Ectodermal cell (in vitro differentiated cells): Measurements from ENCODE around the gene CCRL2.
"Not testable (repeated sequence)": the region's sequence is repeated elsewhere in the genome, so short reads cannot be mapped to it uniquely, and the experiment has no call there.

Experiments
- H3K27ac ChIP-seq: 2 replicates; pipeline ENCODE4 v1.7.0; 2013; ENCODE audit warnings: mild to moderate bottlenecking, low read depth, low read length; ENCODE audit not compliant: insufficient read depth, poor library complexity, severe bottlenecking
- H3K27me3 ChIP-seq: 2 replicates; pipeline ENCODE4 v1.7.0; 2013; ENCODE audit warnings: mild to moderate bottlenecking, low read length; ENCODE audit not compliant: insufficient read depth, control insufficient read depth, poor library complexity, severe bottlenecking
- H3K36me3 ChIP-seq: one replicate; pipeline ENCODE4 v1.7.0; 2013; ENCODE audit warnings: low read length; ENCODE audit not compliant: control insufficient read depth, insufficient read depth
- H3K4me1 ChIP-seq: one replicate; pipeline ENCODE4 v1.7.0; 2013; ENCODE audit warnings: low read length; ENCODE audit not compliant: control insufficient read depth, insufficient read depth
- H3K4me3 ChIP-seq: 2 replicates; pipeline ENCODE4 v1.7.0; 2013; ENCODE audit warnings: low read depth, low read length, control low read depth; ENCODE audit not compliant: insufficient read depth
- H3K9me3 ChIP-seq: 2 replicates; pipeline ENCODE4 v1.7.0; 2013; ENCODE audit warnings: mild to moderate bottlenecking, low read length, moderate library complexity; ENCODE audit not compliant: control insufficient read depth
- WGBS, 2 experiments: methylation state at CpG; one replicate each; pipeline ENCODE4 v1.1.7; 2013; ENCODE audit warnings: missing lambda C conversion rate in 2 of 2; 5-methylcytosine and 5-hydroxymethylcytosine counted together

Gene CCRL2

GRCh38 chr3:46380471-46381221 is 26.4 kb upstream of the CCRL2 start:
- 78 to 79% methylated on average over 8 of the region's 8 CpGs for WGBS, 2 experiments
- H3K27ac ChIP-seq = no peak overlapping the region

GRCh38 chr3:46381625-46382024 is 25.4 kb upstream of the CCRL2 start:
- H3K27me3 ChIP-seq = no peaks in the 10 kb centered on the region
- H3K9me3 ChIP-seq = no peaks in the 10 kb centered on the region
- 78 to 88% methylated on average over 3 of the region's 3 CpGs for WGBS, 2 experiments
- no peaks in the 10 kb centered on the region for H3K4me1 ChIP-seq
- no peaks in the 10 kb centered on the region for H3K36me3 ChIP-seq
- H3K4me3 ChIP-seq = no peak overlapping the region
- H3K27ac ChIP-seq = no peak overlapping the region

More at GRCh38 chr3:46380471-46381221, 26.4 kb upstream of the CCRL2 start:
- Histone ChIP-seq H3K36me3 (no peaks in the 10 kb centered on the region), H3K4me1 (no peaks in the 10 kb centered on the region), H3K4me3 (no peak overlapping the region), H3K9me3 (no peaks in the 10 kb centered on the region), H3K27me3 (no peaks in the 10 kb centered on the region)

DNA sequence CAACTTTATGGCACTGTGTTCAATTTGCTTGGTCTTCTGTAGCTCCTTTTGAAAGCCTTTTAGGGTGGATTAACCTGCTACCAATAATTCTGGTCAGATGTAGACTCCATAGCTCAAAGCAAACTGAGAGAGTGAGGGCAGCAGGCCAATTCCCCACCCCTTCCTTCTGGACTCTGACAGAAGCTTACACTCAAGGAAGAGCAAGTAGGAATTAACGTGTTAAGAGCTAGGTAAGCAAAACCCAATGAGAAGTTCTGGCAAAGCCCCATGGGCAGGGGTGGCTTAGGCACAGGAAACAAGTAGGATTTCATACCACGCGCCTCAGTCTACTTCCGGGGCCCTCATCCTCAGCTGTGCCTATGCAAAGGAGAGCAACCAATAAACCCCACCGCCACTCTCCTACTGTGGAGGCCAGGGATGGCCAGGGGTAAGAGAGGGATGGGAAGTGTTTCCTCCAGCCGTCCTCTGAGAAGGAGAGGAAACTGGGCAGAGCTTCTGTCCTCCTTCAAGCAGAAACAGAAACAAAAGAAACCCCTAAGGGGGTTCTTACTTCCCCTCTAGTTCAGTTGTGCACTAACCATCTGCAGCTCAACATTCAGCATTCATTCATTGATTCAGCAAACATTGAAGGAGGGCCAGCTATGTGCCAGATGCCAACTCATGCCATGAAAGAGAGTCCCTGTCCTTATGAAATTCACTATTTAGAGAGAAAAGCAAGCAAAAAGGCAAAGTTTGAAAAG is 23.7 kb upstream of the CCRL2 start:
- Histone ChIP-seq H3K4me3 (no peak overlapping the region), H3K9me3 (no peaks in the 10 kb centered on the region), H3K4me1 (no peaks in the 10 kb centered on the region), H3K27me3 (no peaks in the 10 kb centered on the region), H3K27ac (no peak overlapping the region), H3K36me3 (no peaks in the 10 kb centered on the region)
- WGBS, 2 experiments = 92 to 95% methylated on average over 6 of the region's 6 CpGs

GRCh38 chr3:46383951-46384330 is 23.1 kb upstream of the CCRL2 start:
- no peaks in the 10 kb centered on the region for H3K4me1 ChIP-seq
- H3K9me3 ChIP-seq = no peaks in the 10 kb centered on the region
- no peaks in the 10 kb centered on the region for H3K36me3 ChIP-seq
- H3K27ac ChIP-seq = no peak overlapping the region
- no peak overlapping the region for H3K4me3 ChIP-seq
- H3K27me3 ChIP-seq = no peaks in the 10 kb centered on the region
- WGBS, 2 experiments = 93% methylated on average over 5 of the region's 5 CpGs

DNA sequence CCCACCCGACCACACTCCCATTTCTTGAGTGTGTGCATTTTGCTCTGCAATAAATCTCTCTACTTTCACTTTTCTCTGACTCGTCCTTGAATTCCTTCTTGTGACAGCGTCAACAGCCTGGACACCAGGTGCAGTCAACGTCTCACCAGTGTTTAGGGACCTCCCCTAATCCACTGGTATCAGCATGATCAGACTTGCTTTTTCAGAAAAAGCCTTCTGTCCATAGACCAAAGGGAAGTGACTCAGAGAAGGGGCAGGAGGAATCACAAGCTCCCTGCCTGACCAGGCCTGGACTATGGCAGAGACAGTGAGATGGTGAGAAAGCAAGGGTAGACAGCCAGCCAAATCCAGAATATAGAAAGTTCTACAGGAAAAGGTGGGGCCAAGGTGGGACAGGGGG is 20.9 kb upstream of the CCRL2 start:
- WGBS, 2 experiments = 89 to 91% methylated on average over 4 of the region's 4 CpGs
- Histone ChIP-seq H3K4me3 (no peak overlapping the region), H3K27me3 (no peaks in the 10 kb centered on the region), H3K4me1 (no peaks in the 10 kb centered on the region), H3K9me3 (no peaks in the 10 kb centered on the region), H3K36me3 (no peaks in the 10 kb centered on the region), H3K27ac (no peak overlapping the region)

GRCh38 chr3:46388847-46389246 is 18.2 kb upstream of the CCRL2 start:
- H3K36me3 ChIP-seq = not testable (repeated sequence)
- WGBS, 2 experiments = 93 to 94% methylated on average over 4 of the region's 4 CpGs

DNA sequence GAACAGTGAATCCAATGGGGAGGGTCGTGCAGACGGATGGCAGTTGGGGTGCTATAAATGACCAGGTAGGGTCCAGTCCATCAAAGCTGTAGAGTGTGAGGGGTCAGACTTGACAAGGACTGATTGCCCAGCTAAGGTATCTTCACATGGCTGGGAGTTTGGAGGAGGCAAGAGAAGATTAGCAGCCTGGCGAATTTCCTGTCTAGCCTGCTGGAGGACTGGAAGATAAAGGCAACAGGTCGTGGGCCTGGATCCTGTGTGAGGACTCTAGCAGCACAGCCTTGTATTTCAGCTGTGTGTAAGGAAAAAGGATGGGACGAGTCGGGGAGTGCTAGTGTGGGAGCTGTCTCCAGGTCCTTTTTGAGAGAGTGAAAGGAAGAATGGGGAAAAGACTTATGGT is 17.8 kb upstream of the CCRL2 start:
- Histone ChIP-seq H3K4me3 (no peak overlapping the region), H3K27ac (no peak overlapping the region), H3K27me3 (no peaks in the 10 kb centered on the region), H3K4me1 (no peaks in the 10 kb centered on the region), H3K36me3 (no peaks in the 10 kb centered on the region), H3K9me3 (no peaks in the 10 kb centered on the region)
- WGBS, 2 experiments = 90% methylated on average over 6 of the region's 6 CpGs

More at GRCh38 chr3:46388847-46389246, 18.2 kb upstream of the CCRL2 start:
- H3K4me1 ChIP-seq, H3K4me3 ChIP-seq, H3K27me3 ChIP-seq, H3K27ac ChIP-seq, H3K9me3 ChIP-seq: not testable (repeated sequence)

DNA sequence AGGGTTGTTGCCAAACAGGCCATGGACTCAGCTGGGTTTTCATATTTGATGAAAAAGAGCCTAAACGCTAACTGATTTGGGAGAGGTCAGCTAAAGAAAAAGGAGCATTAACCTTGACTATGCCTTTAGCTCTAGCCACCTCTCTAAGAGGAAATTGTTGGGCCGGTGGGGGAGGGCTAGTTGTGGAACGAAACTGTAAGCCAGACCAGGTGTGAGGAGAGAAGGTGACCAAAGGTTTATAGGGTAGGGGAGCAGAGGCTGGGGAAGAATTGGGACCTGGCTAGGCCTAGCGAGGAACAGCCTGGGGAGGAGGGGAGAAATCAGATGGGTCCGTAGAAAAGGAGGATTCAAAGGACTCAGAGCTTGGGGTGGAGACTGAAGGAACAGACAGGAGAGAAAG is 15.5 kb upstream of the CCRL2 start:
- H3K4me3 ChIP-seq, H3K27ac ChIP-seq, H3K27me3 ChIP-seq, H3K4me1 ChIP-seq, H3K9me3 ChIP-seq, H3K36me3 ChIP-seq: not testable (repeated sequence)
- 94 to 95% methylated on average over 5 of the region's 5 CpGs for whole genome bisulfite sequencing, 2 experiments

- Histone ChIP-seq H3K9me3 (no peaks in the 10 kb centered on the region), H3K4me3 (no peak overlapping the region), H3K36me3 (no peaks in the 10 kb centered on the region), H3K27me3 (no peaks in the 10 kb centered on the region), H3K4me1 (no peaks in the 10 kb centered on the region), H3K27ac (no peak overlapping the region)
- WGBS, 2 experiments = 88 to 91% methylated on average over 2 of the region's 2 CpGs
These were observed 14.0 kb upstream of the CCRL2 start for GRCh38 chr3:46393011-46393410.

DNA sequence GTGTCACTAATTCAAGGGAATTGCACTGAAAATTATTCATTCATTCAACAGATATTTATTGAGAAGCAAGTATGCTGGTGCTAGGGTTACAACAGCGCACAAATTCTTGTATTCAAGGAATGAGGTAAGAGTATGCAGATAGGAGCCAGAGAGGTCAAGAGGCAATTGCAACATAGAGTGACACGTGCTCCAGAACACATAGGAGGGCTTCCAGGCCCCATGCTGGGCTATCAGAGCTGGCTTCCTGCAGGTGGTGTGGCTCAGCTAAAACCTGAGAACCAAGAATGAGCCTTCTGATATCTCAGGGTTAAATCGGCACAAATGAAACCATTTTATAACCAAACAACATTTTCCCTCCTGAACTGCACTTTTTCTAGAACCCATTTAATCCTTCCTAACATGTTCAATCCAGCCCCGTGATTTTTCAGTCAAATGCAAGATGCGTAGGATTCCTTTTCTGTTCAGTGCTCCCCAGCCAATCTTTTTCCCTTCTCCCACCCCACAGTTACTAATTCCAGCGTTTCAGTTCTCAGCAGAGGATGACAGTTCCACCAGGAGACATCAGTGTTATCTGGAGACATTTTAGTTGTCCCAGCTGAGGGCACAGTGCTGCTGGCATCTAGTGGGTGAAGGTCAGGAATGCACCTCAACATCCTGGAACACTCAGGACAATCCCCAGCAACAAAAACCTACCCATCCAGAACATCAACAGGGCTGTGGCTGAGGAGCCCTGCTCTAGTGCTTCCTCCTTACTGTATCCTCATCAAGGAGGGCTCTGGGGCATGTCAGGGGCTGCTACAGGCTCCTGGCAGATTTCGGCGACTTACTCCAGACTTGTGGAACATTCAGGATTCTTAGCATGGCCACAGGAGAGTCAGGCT is 13.3 kb upstream of the CCRL2 start:
- Histone ChIP-seq H3K4me1 (no peaks in the 10 kb centered on the region), H3K27me3 (no peaks in the 10 kb centered on the region), H3K4me3 (no peak overlapping the region), H3K9me3 (no peaks in the 10 kb centered on the region), H3K27ac (no peak overlapping the region), H3K36me3 (no peaks in the 10 kb centered on the region)
- 82 to 83% methylated on average over 8 of the region's 8 CpGs for WGBS, 2 experiments
